Measurements from ENCODE around the gene NDUFV3. TPM values are rescaled to one million over a fixed set of nuclear protein-coding genes. Genes with fewer than 3 reads are reported as not detected.
A peak's percentile ranks its signal among the peaks of the same experiment; 100 is the strongest.

NDUFV3 gene
- total RNA-seq, 1 donor from 2014 or later: 41.3 TPM

GRCh38 chr21:42850463-42850862 lies 42.6 kb upstream of the NDUFV3 start:
- no peak for TF ChIP-seq CTCF (IDR thresholded peaks at IDR 0.05)
- peaks cover under 1% of the 10 kb centered on the region for H3K4me1 Mint-ChIP-seq (ENCODE audit: unreplicated experiment)
- DNase-seq (ENCODE audit: extremely low spot score, unreplicated experiment): no peak
- no peaks in the 10 kb centered on the region for H3K9me3 Mint-ChIP-seq (ENCODE audit: unreplicated experiment)
- H3K27ac Mint-ChIP-seq (ENCODE audit: unreplicated experiment): no peak overlapping the region
- H3K4me3 Mint-ChIP-seq (ENCODE audit: unreplicated experiment): no peak overlapping the region
- peaks cover 24% of the 10 kb centered on the region for H3K36me3 Mint-ChIP-seq (ENCODE audit: unreplicated experiment)
- no peaks in the 10 kb centered on the region for H3K27me3 Mint-ChIP-seq (ENCODE audit: unreplicated experiment)

- Mint-ChIP-seq H3K4me3 (ENCODE audit: unreplicated experiment) (no peak overlapping the region), H3K27ac (ENCODE audit: unreplicated experiment) (no peak overlapping the region), H3K36me3 (ENCODE audit: unreplicated experiment) (peaks cover 25% of the 10 kb centered on the region), H3K9me3 (ENCODE audit: unreplicated experiment) (no peaks in the 10 kb centered on the region), H3K4me1 (ENCODE audit: unreplicated experiment) (no peaks in the 10 kb centered on the region), H3K27me3 (ENCODE audit: unreplicated experiment) (no peaks in the 10 kb centered on the region)
- DNase-seq (ENCODE audit: extremely low spot score, unreplicated experiment): peak; percentile 83
- TF ChIP-seq CTCF (IDR thresholded peaks at IDR 0.05): peak; percentile 43
These were observed 42.2 kb upstream of the NDUFV3 start for GRCh38 chr21:42850866-42851391.

- no peak for TF ChIP-seq CTCF (IDR thresholded peaks at IDR 0.05)
- Mint-ChIP-seq H3K4me3 (ENCODE audit: unreplicated experiment) (no peak overlapping the region), H3K4me1 (ENCODE audit: unreplicated experiment) (no peaks in the 10 kb centered on the region), H3K9me3 (ENCODE audit: unreplicated experiment) (no peaks in the 10 kb centered on the region), H3K27me3 (ENCODE audit: unreplicated experiment) (no peaks in the 10 kb centered on the region), H3K27ac (ENCODE audit: unreplicated experiment) (no peak overlapping the region), H3K36me3 (ENCODE audit: unreplicated experiment) (peaks cover 23% of the 10 kb centered on the region)
- no peak for DNase-seq (ENCODE audit: extremely low spot score, unreplicated experiment)
These were observed 41.1 kb upstream of the NDUFV3 start for GRCh38 chr21:42851812-42852665.

GRCh38 chr21:42852925-42853570 lies 40.1 kb upstream of the NDUFV3 start:
- H3K36me3 Mint-ChIP-seq (ENCODE audit: unreplicated experiment): peaks cover 30% of the 10 kb centered on the region
- no peaks in the 10 kb centered on the region for H3K27me3 Mint-ChIP-seq (ENCODE audit: unreplicated experiment)
- no peak for TF ChIP-seq CTCF (IDR thresholded peaks at IDR 0.05)
- no peak overlapping the region for H3K27ac Mint-ChIP-seq (ENCODE audit: unreplicated experiment)
- no peaks in the 10 kb centered on the region for H3K9me3 Mint-ChIP-seq (ENCODE audit: unreplicated experiment)
- no peak overlapping the region for H3K4me3 Mint-ChIP-seq (ENCODE audit: unreplicated experiment)
- DNase-seq (ENCODE audit: extremely low spot score, unreplicated experiment): peak; percentile 84
- H3K4me1 Mint-ChIP-seq (ENCODE audit: unreplicated experiment): no peaks in the 10 kb centered on the region

GRCh38 chr21:42853621-42854020 lies 39.5 kb upstream of the NDUFV3 start:
- H3K9me3 Mint-ChIP-seq (ENCODE audit: unreplicated experiment): no peaks in the 10 kb centered on the region
- no peak for TF ChIP-seq CTCF (IDR thresholded peaks at IDR 0.05)
- H3K4me1 Mint-ChIP-seq (ENCODE audit: unreplicated experiment): no peaks in the 10 kb centered on the region
- H3K4me3 Mint-ChIP-seq (ENCODE audit: unreplicated experiment): no peak overlapping the region
- DNase-seq (ENCODE audit: extremely low spot score, unreplicated experiment): peak; percentile 81
- no peaks in the 10 kb centered on the region for H3K27me3 Mint-ChIP-seq (ENCODE audit: unreplicated experiment)
- peaks cover 30% of the 10 kb centered on the region for H3K36me3 Mint-ChIP-seq (ENCODE audit: unreplicated experiment)
- no peak overlapping the region for H3K27ac Mint-ChIP-seq (ENCODE audit: unreplicated experiment)

Data from osteocyte (in vitro differentiated cells).